HCT116 (cell line): ENCODE measurements around the gene LAMC2. TPM values are rescaled to one million over a fixed set of nuclear protein-coding genes. Genes with fewer than 3 reads are reported as not detected.

Source experiments
- ATAC-seq: fragments of 200-7000 bp; cut with Tn5 transposase; 2 replicates; pipeline ENCODE4 v1.9.1; 2020; ENCODE audit warnings: mild to moderate bottlenecking, moderate library complexity
- BruUV-seq: library from RNA; stranded (reverse); fragments of 400-500 nt; replicated peaks from 2 replicates; lab custom pipeline; 2021; lab: Mats Ljungman, UMichigan
- CTCF ChIA-PET: fragments of 300-600 bp; sonication (Branson Sonifier 250); formaldehyde crosslinking; loops from one replicate; lab custom pipeline; 2021; ENCODE audit warnings: antibody characterized with exemption; lab: Charles Lee
- POLR2A ChIA-PET: fragments of 300-600, 350-600 bp; sonication (Branson Sonifier 250); formaldehyde crosslinking; loops from one replicate; lab custom pipeline; 2021; ENCODE audit warnings: antibody characterized with exemption; lab: Charles Lee
- RAD21 ChIA-PET, 2 experiments: fragments of 300-600 bp; sonication (Branson Sonifier 250); formaldehyde crosslinking; loops; one replicate each; lab custom pipeline; 2023; ENCODE audit warnings: low total read pairs in 2 of 2; ENCODE audit not compliant: uncharacterized antibody in 2 of 2, unreplicated experiment in 2 of 2, low non-redundant PET in 1 of 2; lab: Charles Lee
- DNase-seq: peaks from one replicate; pipeline ENCODE4 v3.0.0-alpha.2; 2010; ENCODE audit warnings: low read depth, low spot score
- H2AFZ ChIP-seq: fragments of 200-600 bp; shearing (Covaris generic), sonication (generic); 2 replicates; pipeline ENCODE4 v1.6.1; 2017; ENCODE audit warnings: low read depth, mixed run types, mixed read lengths, antibody characterized with exemption, low read length; ENCODE audit not compliant: poor library complexity, severe bottlenecking
- H3K27ac ChIP-seq: 2 replicates; pipeline ENCODE4 v1.5.1; 2012; ENCODE audit warnings: low read depth, low read length
- H3K27me3 ChIP-seq: fragments of 200-600 bp; sonication (generic); 2 replicates; pipeline ENCODE4 v1.6.1; 2016; ENCODE audit warnings: mixed run types, low read length, mixed read lengths; ENCODE audit not compliant: insufficient read depth
- H3K36me3 ChIP-seq, 2 experiments: fragments of 200-500 bp in 1 of 2; fragments of 200-600 bp in 1 of 2; sonication (Bioruptor generic) in 1 of 2; sonication (generic) in 1 of 2; 2 replicates each; pipeline versions ENCODE4 v1.5.1 to v1.6.1; 2014 to 2016; ENCODE audit warnings: low read length in 2 of 2, inconsistent platforms in 1 of 2, mixed read lengths in 1 of 2, mixed run types in 1 of 2; ENCODE audit not compliant: insufficient read depth in 2 of 2, control insufficient read depth in 1 of 2
- H3K4me1 ChIP-seq, 2 experiments: fragments of 200-600 bp in 1 of 2; sonication (generic) in 1 of 2; 2 replicates each; pipeline versions ENCODE4 v1.5.1 to v1.6.1; 2012 to 2017; ENCODE audit warnings: low read length in 2 of 2, inconsistent platforms in 1 of 2, mild to moderate bottlenecking in 1 of 2, mixed read lengths in 1 of 2, mixed run types in 1 of 2, moderate library complexity in 1 of 2; ENCODE audit not compliant: insufficient read depth in 2 of 2, control insufficient read depth in 1 of 2
- H3K4me2 ChIP-seq: fragments of 200-600 bp; sonication (generic); 2 replicates; pipeline ENCODE4 v1.6.1; 2017; ENCODE audit warnings: mixed run types, low read length, mixed read lengths
- H3K4me3 ChIP-seq, 2 experiments: fragments of 200-600 bp in 1 of 2; sonication (generic) in 1 of 2; replicated peaks in 1 of 2; 2 replicates each; pipeline ENCODE4 v1.5.1; 2011 to 2016; ENCODE audit warnings: low read length in 2 of 2, control low read depth in 1 of 2, low read depth in 1 of 2, mild to moderate bottlenecking in 1 of 2, mixed read lengths in 1 of 2, mixed run types in 1 of 2
- H3K79me2 ChIP-seq: fragments of 200-600 bp; sonication (generic); 2 replicates; pipeline ENCODE4 v1.6.1; 2017; ENCODE audit warnings: mild to moderate bottlenecking, mixed run types, low read length, moderate library complexity, mixed read lengths; ENCODE audit not compliant: insufficient read depth
- H3K9ac ChIP-seq: fragments of 200-600 bp; sonication (generic); 2 replicates; pipeline ENCODE4 v1.6.1; 2016; ENCODE audit warnings: low read length, mixed read lengths
- H3K9me2 ChIP-seq: fragments of 200-600 bp; sonication (generic), shearing (Covaris generic); 2 replicates; pipeline ENCODE4 v1.6.1; 2017; ENCODE audit warnings: mixed run types, mild to moderate bottlenecking, moderate library complexity; ENCODE audit not compliant: insufficient read depth
- H3K9me3 ChIP-seq, 2 experiments: fragments of 200-500 bp in 1 of 2; fragments of 200-600 bp in 1 of 2; sonication (Bioruptor generic) in 1 of 2; sonication (generic) in 1 of 2; 2 replicates each; pipeline ENCODE4 v1.6.1; 2014 to 2017; ENCODE audit warnings: low read length in 2 of 2, mixed read lengths in 2 of 2, inconsistent platforms in 1 of 2, low read depth in 1 of 2, mild to moderate bottlenecking in 1 of 2, mixed run types in 1 of 2, moderate library complexity in 1 of 2; ENCODE audit not compliant: control insufficient read depth in 1 of 2, insufficient read depth in 1 of 2
- H4K20me1 ChIP-seq: fragments of 200-600 bp; sonication (generic), shearing (Covaris generic); 2 replicates; pipeline ENCODE4 v1.6.1; 2017; ENCODE audit warnings: mixed run types, mild to moderate bottlenecking, moderate library complexity; ENCODE audit not compliant: insufficient read depth
- ATF3 ChIP-seq: IDR thresholded peaks from 2 replicates; pipeline ENCODE4 v1.6.1; 2012
- CBX3 ChIP-seq: IDR thresholded peaks from 2 replicates; pipeline ENCODE4 v1.6.1; 2012; ENCODE audit warnings: low read depth
- CEBPB ChIP-seq: IDR thresholded peaks from 2 replicates; pipeline ENCODE4 v1.6.1; 2012; ENCODE audit warnings: low read depth
- ELF1 ChIP-seq: IDR thresholded peaks from 2 replicates; pipeline ENCODE4 v1.6.1; 2012; ENCODE audit warnings: low read depth, borderline replicate concordance
- EZH2 ChIP-seq: fragments of 200-600 bp; sonication (generic); IDR thresholded peaks from 2 replicates; pipeline ENCODE4 v1.6.1; 2017; ENCODE audit warnings: antibody characterized with exemption, mixed run types
- FOSL1 ChIP-seq: IDR thresholded peaks from 2 replicates; pipeline ENCODE4 v1.6.1; 2012; ENCODE audit warnings: low read depth
- JUND ChIP-seq: IDR thresholded peaks from 2 replicates; pipeline ENCODE4 v1.6.1; 2012
- POLR2A ChIP-seq: IDR thresholded peaks from 2 replicates; pipeline ENCODE4 v1.7.0; 2011; ENCODE audit warnings: borderline replicate concordance; ENCODE audit not compliant: insufficient read depth, insufficient read length; ENCODE audit errors: extremely low read depth
- POLR2AphosphoS5 ChIP-seq: IDR thresholded peaks from 2 replicates; pipeline ENCODE4 v1.6.1; 2011; ENCODE audit warnings: mild to moderate bottlenecking, low read depth, low read length, moderate library complexity
- RAD21 ChIP-seq: IDR thresholded peaks from 2 replicates; pipeline ENCODE4 v1.6.1; 2012; ENCODE audit warnings: low read depth, mild to moderate bottlenecking
- REST ChIP-seq: IDR thresholded peaks from 2 replicates; pipeline ENCODE4 v1.6.1; 2012; ENCODE audit warnings: low read depth
- SIN3A ChIP-seq: IDR thresholded peaks from 2 replicates; pipeline ENCODE4 v1.6.1; 2012; ENCODE audit warnings: low read depth
- SP1 ChIP-seq: IDR thresholded peaks from 2 replicates; pipeline ENCODE4 v1.6.1; 2012; ENCODE audit warnings: low read depth
- SRF ChIP-seq: IDR thresholded peaks from 2 replicates; pipeline ENCODE4 v1.6.1; 2012; ENCODE audit warnings: low read depth
- ZNF274 ChIP-seq: fragments of 200-500 bp; sonication (Bioruptor generic); IDR thresholded peaks from 2 replicates; pipeline ENCODE4 v1.6.1; 2014; ENCODE audit warnings: mild to moderate bottlenecking, low read depth, low read length, inconsistent platforms
- intact Hi-C: fragments of 100-400 bp; cut with micrococcal nuclease; formaldehyde crosslinking; loops from 2 replicates; pipeline ENCODE4 v1.10.0; 2022
- total RNA-seq: library from RNA; stranded (reverse); gene quantifications from one replicate; pipeline ENCODE4 v1.2.1, GENCODE V29; 2021; ENCODE audit not compliant: unreplicated experiment
- TF ChIP-seq, protein P1 (sequence below): IDR thresholded peaks from 2 replicates; pipeline ENCODE4 v1.6.1; 2011; ENCODE audit warnings: mild to moderate bottlenecking, low read length, moderate library complexity; ENCODE audit not compliant: insufficient replicate concordance; ENCODE audit errors: extremely low read depth

Gene LAMC2
- total RNA-seq, 1 experiment from 2014 or later, result 22.2 TPM

DNA sequence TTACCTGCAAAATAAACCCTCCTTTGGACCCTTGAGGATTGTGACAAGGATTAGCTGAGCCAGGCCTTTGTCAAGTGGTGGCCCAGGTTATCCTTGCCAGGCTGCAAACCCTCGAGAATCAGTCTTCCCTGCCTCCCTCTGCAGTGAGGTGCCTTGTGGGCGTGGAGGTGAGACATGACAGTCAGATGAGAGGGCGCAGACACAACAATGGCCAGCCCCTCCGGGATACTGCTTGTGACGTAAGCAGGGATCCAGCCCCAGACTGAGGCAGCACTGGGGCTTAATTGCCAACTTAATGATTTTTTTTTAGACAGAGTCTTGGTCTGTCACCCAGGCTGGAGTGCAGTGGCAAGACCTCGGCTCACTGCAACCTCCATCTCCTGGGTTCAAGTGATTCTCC is 104.6 kb downstream of the LAMC2 start:
- no TSS peak for BruUV-seq
- no peak for ATAC-seq
- H3K27ac ChIP-seq, result no peak overlapping the region
- no peaks in the 10 kb centered on the region for H4K20me1 ChIP-seq
- no peaks in the 10 kb centered on the region for H3K4me1 ChIP-seq
- no peaks in the 10 kb centered on the region for H3K9me2 ChIP-seq
- ChIA-PET POLR2A (no interaction called here), RAD21 (no interaction called here)
- TF ChIP-seq, protein P1, sequence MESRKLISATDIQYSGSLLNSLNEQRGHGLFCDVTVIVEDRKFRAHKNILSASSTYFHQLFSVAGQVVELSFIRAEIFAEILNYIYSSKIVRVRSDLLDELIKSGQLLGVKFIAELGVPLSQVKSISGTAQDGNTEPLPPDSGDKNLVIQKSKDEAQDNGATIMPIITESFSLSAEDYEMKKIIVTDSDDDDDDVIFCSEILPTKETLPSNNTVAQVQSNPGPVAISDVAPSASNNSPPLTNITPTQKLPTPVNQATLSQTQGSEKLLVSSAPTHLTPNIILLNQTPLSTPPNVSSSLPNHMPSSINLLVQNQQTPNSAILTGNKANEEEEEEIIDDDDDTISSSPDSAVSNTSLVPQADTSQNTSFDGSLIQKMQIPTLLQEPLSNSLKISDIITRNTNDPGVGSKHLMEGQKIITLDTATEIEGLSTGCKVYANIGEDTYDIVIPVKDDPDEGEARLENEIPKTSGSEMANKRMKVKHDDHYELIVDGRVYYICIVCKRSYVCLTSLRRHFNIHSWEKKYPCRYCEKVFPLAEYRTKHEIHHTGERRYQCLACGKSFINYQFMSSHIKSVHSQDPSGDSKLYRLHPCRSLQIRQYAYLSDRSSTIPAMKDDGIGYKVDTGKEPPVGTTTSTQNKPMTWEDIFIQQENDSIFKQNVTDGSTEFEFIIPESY, result no peak
- TF ChIP-seq RAD21 (no peak), CBX3 (no peak), ELF1 (no peak), JUND (no peak), SP1 (no peak), SIN3A (no peak), SRF (no peak), FOSL1 (no peak), POLR2A (no peak)
- TF ChIP-seq, all 23 proteins: peak for 0
- 0 out of 4 replicates have a peak, but pooled peaks cover 0 to 2% of the 10 kb centered on the region in 2 experiments for H3K9me3 ChIP-seq
- DNase-seq, result no peak
- no peak overlapping the region for H2AFZ ChIP-seq
- no peak overlapping the region for H3K4me3 ChIP-seq
- CTCF ChIA-PET, result interaction anchor here (0.8 kb wide), 1 partner anchor 9 kb away, joined by 3 read pairs; no protein-coding TSS in a partner anchor
- H3K79me2 ChIP-seq, result no peaks in the 10 kb centered on the region
- no peak overlapping the region for H3K9ac ChIP-seq
- no peaks in the 10 kb centered on the region for H3K27me3 ChIP-seq
- no peak overlapping the region for H3K4me2 ChIP-seq
- intact Hi-C loops, result no loop called here
- no peaks in the 10 kb centered on the region for H3K36me3 ChIP-seq

DNA sequence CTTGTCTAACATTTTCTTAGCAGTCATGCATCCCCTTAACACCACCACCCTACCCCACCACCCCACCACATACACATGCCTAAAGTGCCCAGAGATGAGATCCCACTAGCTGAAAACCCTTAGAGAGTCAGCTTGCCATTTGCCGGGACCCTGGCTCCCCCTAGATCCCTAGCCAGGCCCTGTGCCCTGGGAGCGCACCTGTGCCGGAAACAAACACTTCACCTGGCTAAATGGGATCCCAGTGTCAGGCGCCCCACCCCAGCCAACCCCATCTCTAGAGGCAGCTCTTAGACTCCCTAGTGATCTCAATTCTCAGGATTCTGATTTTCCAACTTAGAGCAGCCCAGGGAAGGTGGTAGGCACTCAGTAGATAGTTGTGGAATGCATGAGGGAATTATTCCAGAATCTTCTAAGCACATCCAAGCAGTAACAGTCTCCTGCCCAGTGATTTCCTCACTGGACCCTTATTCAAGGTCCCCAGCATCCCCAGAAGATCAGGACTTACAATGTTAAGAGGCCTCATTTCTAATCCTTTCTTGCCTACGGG is 105.2 kb downstream of the LAMC2 start:
- Histone ChIP-seq H3K27me3 (no peaks in the 10 kb centered on the region), H3K9me2 (no peaks in the 10 kb centered on the region), H3K36me3 (no peaks in the 10 kb centered on the region), H3K4me1 (no peaks in the 10 kb centered on the region), H2AFZ (no peak overlapping the region), H3K4me3 (no peak overlapping the region), H3K9ac (no peak overlapping the region), H3K4me2 (no peak overlapping the region), H3K9me3 (0 out of 4 replicates have a peak, but pooled peaks cover 0 to 2% of the 10 kb centered on the region in 2 experiments), H3K27ac (no peak overlapping the region), H4K20me1 (no peaks in the 10 kb centered on the region), H3K79me2 (no peaks in the 10 kb centered on the region)
- intact Hi-C loops, result no loop called here
- CTCF ChIA-PET, result no interaction called here
- DNase-seq (no peak), ATAC-seq (no peak)
- RAD21 ChIA-PET, result no interaction called here
- no TSS peak for BruUV-seq
- POLR2A ChIA-PET, result no interaction called here
- TF ChIP-seq ATF3 (no peak), SRF (no peak), FOSL1 (no peak), POLR2AphosphoS5 (no peak), POLR2A (no peak), CBX3 (no peak), EZH2 (no peak), SP1 (no peak), RAD21 (no peak), ELF1 (no peak), ZNF274 (no peak), REST (no peak), CEBPB (no peak)
